HepG2 (cell line): ENCODE data around the gene CENPP. TPM values are rescaled to one million over a fixed set of nuclear protein-coding genes. Genes with fewer than 3 reads are reported as not detected.

ENCODE experiments used
- ATAC-seq: fragments of 200-7000 bp; cut with Tn5 transposase; 3 replicates; pipeline ENCODE4 v1.9.1; 2020; ENCODE audit warnings: mild to moderate bottlenecking, moderate library complexity
- BruUV-seq: library from RNA; stranded (reverse); fragments of 400-500 nt; replicated peaks from 2 replicates; lab custom pipeline; 2021; lab: Mats Ljungman, UMichigan
- CTCF ChIA-PET: fragments of 300-600 bp; formaldehyde crosslinking; extraction: SDS; loops from one replicate; lab custom pipeline; 2021; ENCODE audit warnings: low total read pairs, inconsistent platforms, low intra/inter-chr PET ratio; lab: Yijun Ruan, JAX
- POLR2A ChIA-PET: fragments of 350-600 bp; sonication (Branson Sonifier 250); formaldehyde crosslinking; loops from one replicate; lab custom pipeline; 2020; ENCODE audit warnings: antibody characterized with exemption, inconsistent platforms; lab: Yijun Ruan, JAX
- DNase-seq: peaks from one replicate; pipeline ENCODE4 v3.0.0-alpha.2; 2015; ENCODE audit warnings: low spot score
- FAIRE-seq: peaks from 3 replicates; lab custom pipeline; 2011; peaks lifted over from hg19 to GRCh38; lab: Jason Lieb, UNC
- H2AFZ ChIP-seq: one replicate; pipeline ENCODE4 v1.6.1; 2011; ENCODE audit warnings: low read length, inconsistent platforms
- H3K27ac ChIP-seq: fragments of 300-600 bp; 3 replicates; pipeline ENCODE4 v1.8.0; 2011; ENCODE audit warnings: mixed run types, mild to moderate bottlenecking, mixed read lengths, low read length, inconsistent platforms; ENCODE audit not compliant: insufficient read depth; ENCODE audit errors: extremely low read length
- H3K27me3 ChIP-seq, 2 experiments: fragments of 200-600 bp in 1 of 2; 2 replicates in 1 of 2; 3 replicates in 1 of 2; pipeline versions ENCODE4 v1.6.0 to v1.8.0; 2011; ENCODE audit warnings: low read length in 2 of 2, mild to moderate bottlenecking in 2 of 2, moderate library complexity in 2 of 2, inconsistent platforms in 1 of 2; ENCODE audit not compliant: insufficient read depth in 2 of 2, control insufficient read depth in 1 of 2
- H3K36me3 ChIP-seq, 2 experiments: fragments of 200-600 bp in 1 of 2; replicated peaks in 1 of 2; 2 replicates in 1 of 2; 3 replicates in 1 of 2; pipeline versions ENCODE4 v1.5.1 to v1.8.0; 2011; ENCODE audit warnings: low read length in 2 of 2, inconsistent platforms in 1 of 2; ENCODE audit not compliant: insufficient read depth in 2 of 2, control insufficient read depth in 1 of 2
- H3K4me1 ChIP-seq: 2 replicates; pipeline ENCODE4 v1.5.1; 2012; ENCODE audit warnings: low read length, inconsistent platforms; ENCODE audit not compliant: insufficient read depth
- H3K4me2 ChIP-seq: 2 replicates; pipeline ENCODE4 v1.6.0; 2011; ENCODE audit warnings: low read depth, low read length, inconsistent platforms
- H3K4me3 ChIP-seq, 3 experiments: fragments of 200-600 bp in 1 of 3; sonication (generic), shearing (Covaris generic) in 1 of 3; replicated peaks in 1 of 3; 2 replicates each; pipeline ENCODE4 v1.5.1; 2011 to 2016; ENCODE audit warnings: low read length in 3 of 3, inconsistent platforms in 2 of 3, low read depth in 2 of 3, mild to moderate bottlenecking in 2 of 3, control low read depth in 1 of 3, mixed read lengths in 1 of 3; ENCODE audit not compliant: insufficient read depth in 1 of 3
- H3K79me2 ChIP-seq: one replicate; pipeline ENCODE4 v1.6.1; 2011; ENCODE audit warnings: low read length, inconsistent platforms; ENCODE audit not compliant: insufficient read depth
- H3K9ac ChIP-seq: 2 replicates; pipeline ENCODE4 v1.6.0; 2011; ENCODE audit warnings: mild to moderate bottlenecking, low read depth, low read length, inconsistent platforms; ENCODE audit not compliant: insufficient read depth
- H3K9me3 ChIP-seq: 2 replicates; pipeline ENCODE4 v1.5.1; 2012; ENCODE audit warnings: mild to moderate bottlenecking, low read length
- H4K20me1 ChIP-seq: 2 replicates; pipeline ENCODE4 v1.6.0; 2011; ENCODE audit warnings: inconsistent platforms, mild to moderate bottlenecking, low read length, moderate library complexity; ENCODE audit not compliant: insufficient read depth
- CTCF ChIP-seq: sonication (generic); formaldehyde crosslinking; IDR thresholded peaks from 2 replicates; pipeline ENCODE4 v1.5.0; 2020; ENCODE audit warnings: mild to moderate bottlenecking, missing genetic modification reagents, moderate library complexity
- ETV5 ChIP-seq: IDR thresholded peaks from 2 replicates; pipeline ENCODE4 v1.6.1; 2018; ENCODE audit warnings: missing biosample characterization, missing genetic modification reagents, inconsistent platforms, borderline replicate concordance
- ETV6 ChIP-seq: sonication (generic); formaldehyde crosslinking; conservative IDR thresholded peaks from 2 replicates; pipeline ENCODE4 v1.4.0; 2020; ENCODE audit warnings: missing genetic modification reagents
- FUBP1 ChIP-seq: sonication (generic); formaldehyde crosslinking; IDR thresholded peaks from 2 replicates; pipeline ENCODE4 v1.5.1; 2020; ENCODE audit warnings: missing genetic modification reagents, mild to moderate bottlenecking, borderline replicate concordance
- GLI4 ChIP-seq: sonication (generic); formaldehyde crosslinking; IDR thresholded peaks from 2 replicates; pipeline ENCODE4 v1.5.1; 2020; ENCODE audit warnings: missing genetic modification reagents, mild to moderate bottlenecking, moderate library complexity, borderline replicate concordance
- GTF3A ChIP-seq: sonication (generic); formaldehyde crosslinking; conservative IDR thresholded peaks from 2 replicates; pipeline ENCODE4 v1.4.0; 2020; ENCODE audit warnings: mild to moderate bottlenecking, missing genetic modification reagents
- HDAC1 ChIP-seq: sonication (generic); formaldehyde crosslinking; IDR thresholded peaks from 2 replicates; pipeline ENCODE4 v1.5.1; 2020; ENCODE audit warnings: mild to moderate bottlenecking, missing genetic modification reagents
- JUN ChIP-seq: sonication (generic); formaldehyde crosslinking; IDR thresholded peaks from 2 replicates; pipeline ENCODE4 v1.4.0; 2020; ENCODE audit warnings: mild to moderate bottlenecking, missing genetic modification reagents
- NFKB2 ChIP-seq: sonication (generic); formaldehyde crosslinking; IDR thresholded peaks from 2 replicates; pipeline ENCODE4 v1.4.0; 2020; ENCODE audit warnings: missing genetic modification reagents, borderline replicate concordance
- SOX13 ChIP-seq, 3 experiments: fragments of 450-650 bp in 1 of 3; sonication (generic) in 1 of 3; formaldehyde crosslinking in 1 of 3; IDR thresholded peaks in 2 of 3; conservative IDR thresholded peaks in 1 of 3; 2 replicates each; pipeline versions ENCODE4 v1.5.0 to v1.6.1; 2016 to 2020; ENCODE audit warnings: antibody characterized with exemption in 1 of 3, mild to moderate bottlenecking in 1 of 3, missing compliant biosample characterization in 1 of 3, missing genetic modification reagents in 1 of 3, moderate library complexity in 1 of 3
- STAG1 ChIP-seq: sonication (generic); formaldehyde crosslinking; IDR thresholded peaks from 2 replicates; pipeline ENCODE4 v1.4.0; 2020; ENCODE audit warnings: missing genetic modification reagents
- ZNF234 ChIP-seq: sonication (generic); formaldehyde crosslinking; conservative IDR thresholded peaks from 2 replicates; pipeline ENCODE4 v1.5.1; 2020; ENCODE audit warnings: mild to moderate bottlenecking, missing genetic modification reagents
- ZNF329 ChIP-seq: sonication (generic); formaldehyde crosslinking; IDR thresholded peaks from 2 replicates; pipeline ENCODE4 v1.9.0; 2021; ENCODE audit warnings: low read depth, mild to moderate bottlenecking, missing genetic modification reagents
- ZNF670 ChIP-seq: sonication (generic); formaldehyde crosslinking; IDR thresholded peaks from 2 replicates; pipeline ENCODE4 v1.8.0; 2022; ENCODE audit warnings: mild to moderate bottlenecking, missing genetic modification reagents, borderline replicate concordance
- WGBS: methylation state at CpG from one replicate; pipeline ENCODE4 v1.1.6; 2017; ENCODE audit warnings: low lambda C conversion rate; 5-methylcytosine and 5-hydroxymethylcytosine counted together
- in situ Hi-C: cut with HindIII; loops from 2 replicates; pipeline ENCODE4 v1.10.0; 2017; ENCODE audit warnings: low pct_unique_long_range_greater_than_20kb; ENCODE audit not compliant: extremely low pct_ligation_motif_present
- intact Hi-C: fragments of 100-400 bp; cut with micrococcal nuclease; formaldehyde crosslinking; loops from one replicate; pipeline ENCODE4 v1.10.0; 2022; ENCODE audit not compliant: unreplicated experiment
- polyA plus RNA-seq, 8 experiments: library from polyadenylated mRNA; depleted of rRNA in 3 of 8; stranded (reverse) in 7 of 8; unstranded in 1 of 8; fragments of >200 nt; fragmentation: Illumina TruSeq in 4 of 8; extraction: Trizol in 4 of 8; gene quantifications; 2 replicates each; pipeline versions ENCODE4 v1.2.1 to v1.2.3, GENCODE V29; 2011 to 2016; ENCODE audit warnings: low read depth in 4 of 8, missing spikeins in 1 of 8, mixed read lengths in 1 of 8; ENCODE audit not compliant: insufficient read depth in 1 of 8
- total RNA-seq, 5 experiments: library from RNA; depleted of rRNA; stranded (reverse); fragments of >200 nt; fragmentation: Illumina TruSeq; extraction: Trizol; gene quantifications; 2 replicates each; pipeline ENCODE4 v1.2.3, GENCODE V29; 2016; ENCODE audit warnings: low read depth in 1 of 5

CENPP gene
- total and polyA plus RNA-seq, 2 of the 13 experiments (the other 11 are each of a cell fraction or from before 2014, with no cell fraction given), result 2.0 to 11.4 TPM

- Histone ChIP-seq H3K27ac (no peak overlapping the region), H3K9me3 (no peaks in the 10 kb centered on the region), H3K79me2 (no peaks in the 10 kb centered on the region), H3K9ac (no peak overlapping the region), H3K36me3 (no peaks in the 10 kb centered on the region), H3K4me2 (no peak overlapping the region), H3K4me3 (no peak overlapping the region), H4K20me1 (no peaks in the 10 kb centered on the region), H3K4me1 (no peaks in the 10 kb centered on the region), H3K27me3 (no peaks in the 10 kb centered on the region), H2AFZ (no peak overlapping the region)
- CTCF ChIA-PET, result no interaction called here
- no TSS peak for BruUV-seq
- FAIRE-seq (no peak), ATAC-seq (no peak), DNase-seq (no peak)
- POLR2A ChIA-PET, result no interaction called here
- intact Hi-C loops (no loop called here), in situ Hi-C loops (no loop called here)
- 80% methylated on average over 2 of the region's 2 CpGs for WGBS
- TF ChIP-seq ETV5 (CRISPR knock-in tag) (peak; percentile 51; the same call in 1 of the 2 replicates), JUN (CRISPR knock-in tag) (no peak), STAG1 (CRISPR knock-in tag) (0 out of 2 replicates have a peak, but pooled peaks have one; percentile 12), CTCF (CRISPR knock-in tag) (0 out of 2 replicates have a peak, but pooled peaks have one; percentile 11)
Observed at GRCh38 chr9:92507005-92507404, 181.3 kb downstream of the CENPP start.

- Histone ChIP-seq H3K9ac (no peak overlapping the region), H3K4me3 (no peak overlapping the region), H3K27ac (no peak overlapping the region), H3K27me3 (no peaks in the 10 kb centered on the region), H2AFZ (no peak overlapping the region), H4K20me1 (no peaks in the 10 kb centered on the region), H3K79me2 (no peaks in the 10 kb centered on the region), H3K4me2 (no peak overlapping the region), H3K4me1 (no peaks in the 10 kb centered on the region), H3K9me3 (no peaks in the 10 kb centered on the region), H3K36me3 (no peaks in the 10 kb centered on the region)
- ATAC-seq (no peak), FAIRE-seq (no peak), DNase-seq (no peak)
- in situ Hi-C loops (no loop called here), intact Hi-C loops (no loop called here)
- BruUV-seq, result no TSS peak
- POLR2A ChIA-PET, result no interaction called here
- WGBS, result 70% methylated on average over 4 of the region's 4 CpGs
- CTCF ChIA-PET, result no interaction called here
- TF ChIP-seq HDAC1 (no peak), GLI4 (no peak), GTF3A (CRISPR knock-in tag) (no peak), ETV6 (no peak), ZNF234 (no peak), ZNF670 (CRISPR knock-in tag) (no peak), ZNF329 (CRISPR knock-in tag) (no peak), SOX13 (IDR thresholded peaks at IDR 0.05) (no peak), SOX13 (CRISPR knock-in tag; conservative IDR thresholded peaks at IDR 0.05 in 1 of 2, IDR thresholded peaks at IDR 0.05 in 1 of 2) (no peak), NFKB2 (CRISPR knock-in tag) (no peak), FUBP1 (CRISPR knock-in tag) (no peak)
Observed at GRCh38 chr9:92507496-92507895, 181.7 kb downstream of the CENPP start.
